ENCODE data around the gene DNAAF5. TPM values are rescaled to one million over a fixed set of nuclear protein-coding genes. Genes with fewer than 3 reads are reported as not detected.

DNAAF5 gene
- total and polyA plus RNA-seq, 9 of the 15 experiments (the other 6 are each of a cell fraction or from before 2014, with no cell fraction given), result 3.1 to 69.7 (median 19.1) TPM

GRCh38 chr7:759569-759968, 33.1 kb downstream of the DNAAF5 start:
- H3K9me1 ChIP-seq (ENCODE audit: control insufficient read depth, insufficient read depth, low read length), result no peaks in the 10 kb centered on the region
- in situ Hi-C loops (cut with MboI) (no loop called here), intact Hi-C loops (cut with micrococcal nuclease) (no loop called here)
- POLR2A ChIA-PET, result interaction anchor here (0.7 kb wide), 1 partner anchor 253 kb away, joined by 3 read pairs; no protein-coding TSS in a partner anchor
- no peaks in the 10 kb centered on the region for H4K20me1 ChIP-seq (replicated peaks; ENCODE audit: control insufficient read depth, insufficient read depth, low read length)
- TSS peak; percentile 17 for BruUV-seq (replicated peaks)
- no peak overlapping the region for H3K4me3 ChIP-seq
- H3K36me3 ChIP-seq (ENCODE audit: control insufficient read depth, insufficient read depth, low read length), result peaks cover 90% of the 10 kb centered on the region; the same call in 2 of the 3 replicates
- DNase-seq (ENCODE audit: extremely low read depth in 1 of 4, low spot score in 3 of 4) (no peak), ATAC-seq (no peak), FAIRE-seq (peak; percentile 19)
- no peak overlapping the region for H2AFZ ChIP-seq (ENCODE audit: low read depth, low read length)
- no peak overlapping the region for H3K27ac ChIP-seq (ENCODE audit: extremely low read depth, low read depth, low read length)
- no peaks in the 10 kb centered on the region for H3K27me3 ChIP-seq (ENCODE audit: control insufficient read depth in 2 of 2, insufficient read depth in 2 of 2, low read length in 2 of 2)
- H3K4me2 ChIP-seq (ENCODE audit: insufficient read depth, low read length), result no peak overlapping the region
- H3K9ac ChIP-seq (ENCODE audit: insufficient read depth in 1 of 2, low read depth in 2 of 2, low read length in 2 of 2), result no peak overlapping the region
- H3K9me3 ChIP-seq (replicated peaks; ENCODE audit: control insufficient read depth, insufficient read depth, low read depth, low read length), result no peaks in the 10 kb centered on the region
- no peaks in the 10 kb centered on the region for H3K79me2 ChIP-seq (ENCODE audit: control insufficient read depth, insufficient read depth, low read length)
- CTCF ChIA-PET (ENCODE audit: low intra/inter-chr PET ratio), result interaction anchor here (0.6 kb wide), 1 partner anchor 428 kb away, joined by 6 read pairs; no protein-coding TSS in a partner anchor
- TF ChIP-seq FOXP4 (CRISPR knock-in tag; IDR thresholded peaks at IDR 0.05; ENCODE audit: borderline replicate concordance) (no peak), ZC3H11A (IDR thresholded peaks at IDR 0.05; ENCODE audit: low read depth, low read length) (no peak), CBFB (CRISPR knock-in tag; IDR thresholded peaks at IDR 0.05) (no peak), ESRRB (CRISPR knock-in tag; IDR thresholded peaks at IDR 0.05; ENCODE audit: borderline replicate concordance) (no peak), ZNF740 (CRISPR knock-in tag; IDR thresholded peaks at IDR 0.05) (no peak), ZNF740 (tag; IDR thresholded peaks at IDR 0.05) (no peak), SREBF1 (IDR thresholded peaks at IDR 0.05; ENCODE audit: borderline replicate concordance, low read depth, low read length) (no peak), IRF9 (tag; IDR thresholded peaks at IDR 0.05) (no peak), ZNF124 (CRISPR knock-in tag; IDR thresholded peaks at IDR 0.05) (no peak)
- H3K4me1 ChIP-seq (replicated peaks in 1 of 2; ENCODE audit: control insufficient read depth in 2 of 2, insufficient read depth in 2 of 2, low read length in 2 of 2), result peaks cover 0 to 22% of the 10 kb centered on the region in 2 experiments; a peak in 3 of 5 replicates
- WGBS (ENCODE audit: insufficient coverage, low coverage, missing lambda C conversion rate), result 93% methylated on average over 8 of the region's 8 CpGs

Measured in K562 (cell line).